ENCODE data around the gene ZNF302.

ZNF302 gene

GRCh38 chr19:34731964-34732363, 54.5 kb downstream of the ZNF302 start:
- no peak for DNase-seq (ENCODE audit: low read depth in 2 of 2)

GRCh38 chr19:34732612-34733211, 55.2 kb downstream of the ZNF302 start:
- no peak for DNase-seq (ENCODE audit: low read depth in 2 of 2)

GRCh38 chr19:34733266-34733745, 55.8 kb downstream of the ZNF302 start:
- DNase-seq (ENCODE audit: low read depth in 2 of 2) = no peak

- DNase-seq (ENCODE audit: low read depth in 2 of 2) = peak; percentile 68 to 81
These were observed 56.5 kb downstream of the ZNF302 start, which contains the start of gene ZNF181 for GRCh38 chr19:34733746-34734536. Gene ZNF181, plus strand, starts transcription at chr19:34734243. Its CDS starts 795 bp downstream, at chr19:34735038.

- no peak for DNase-seq (ENCODE audit: low read depth in 2 of 2)
These were observed 57.1 kb downstream of the ZNF302 start for GRCh38 chr19:34734537-34735103.

All from stimulated activated CD4-positive, alpha-beta T cell treated with anti-CD3 and anti-CD28 coated beads, Interleukin-12 subunit alpha, Interleukin-12 subunit beta, amount 100 ng/mL, for 24 hours (primary cell).